ENCODE measurements around the gene CDK19. TPM values are rescaled to one million over a fixed set of nuclear protein-coding genes. Genes with fewer than 3 reads are reported as not detected.

The CDK19 gene
- total and polyA plus RNA-seq, 2 experiments from 2014 or later: 7.7 to 10.1 TPM

DNA sequence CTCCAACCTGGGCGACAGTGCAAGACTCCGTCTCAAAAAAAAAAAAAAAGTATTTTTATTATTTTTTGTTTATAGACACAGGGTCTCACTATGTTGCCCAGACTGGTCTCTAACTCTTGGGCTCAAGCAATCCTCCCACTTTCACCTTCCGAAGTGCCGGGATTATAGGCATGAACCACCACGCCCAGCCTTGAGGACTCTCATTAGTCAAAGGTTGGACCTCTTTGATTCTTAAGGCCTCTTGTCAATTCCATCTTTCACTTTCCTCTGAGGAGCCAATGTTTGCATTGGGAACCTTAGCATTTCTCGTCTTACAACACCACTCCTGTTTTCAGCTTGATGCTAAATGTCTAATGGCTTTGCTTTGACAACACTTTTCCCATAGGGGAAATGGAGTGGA, 16.1 kb upstream of the CDK19 start:
- Mint-ChIP-seq H3K4me1 (no peaks in the 10 kb centered on the region), H3K9me3 (no peaks in the 10 kb centered on the region), H3K27ac (no peak overlapping the region), H3K36me3 (ENCODE audit: low read depth) (no peaks in the 10 kb centered on the region), H3K27me3 (ENCODE audit: insufficient read depth, low read depth, poor library complexity) (no peaks in the 10 kb centered on the region), H3K4me3 (no peak overlapping the region)
- ATAC-seq (no peak), DNase-seq (ENCODE audit: low spot score) (no peak)
- Histone ChIP-seq H3K27me3 (ENCODE audit: insufficient read depth) (no peaks in the 10 kb centered on the region), H3K4me2 (no peak overlapping the region), H2AFZ (no peak overlapping the region), H3K27ac (ENCODE audit: low read depth) (no peak overlapping the region), H3K4me3 (no peak overlapping the region), H3F3A (replicated peaks; ENCODE audit: low read depth) (no peaks in the 10 kb centered on the region), H4K20me1 (replicated peaks; ENCODE audit: insufficient read depth) (no peaks in the 10 kb centered on the region), H3K9me2 (ENCODE audit: insufficient read depth) (no peaks in the 10 kb centered on the region), H3K36me3 (ENCODE audit: insufficient read depth) (no peaks in the 10 kb centered on the region), H3K4me1 (ENCODE audit: insufficient read depth) (no peaks in the 10 kb centered on the region), H3K79me2 (replicated peaks; ENCODE audit: insufficient read depth) (no peaks in the 10 kb centered on the region)
- TF ChIP-seq, protein P1, sequence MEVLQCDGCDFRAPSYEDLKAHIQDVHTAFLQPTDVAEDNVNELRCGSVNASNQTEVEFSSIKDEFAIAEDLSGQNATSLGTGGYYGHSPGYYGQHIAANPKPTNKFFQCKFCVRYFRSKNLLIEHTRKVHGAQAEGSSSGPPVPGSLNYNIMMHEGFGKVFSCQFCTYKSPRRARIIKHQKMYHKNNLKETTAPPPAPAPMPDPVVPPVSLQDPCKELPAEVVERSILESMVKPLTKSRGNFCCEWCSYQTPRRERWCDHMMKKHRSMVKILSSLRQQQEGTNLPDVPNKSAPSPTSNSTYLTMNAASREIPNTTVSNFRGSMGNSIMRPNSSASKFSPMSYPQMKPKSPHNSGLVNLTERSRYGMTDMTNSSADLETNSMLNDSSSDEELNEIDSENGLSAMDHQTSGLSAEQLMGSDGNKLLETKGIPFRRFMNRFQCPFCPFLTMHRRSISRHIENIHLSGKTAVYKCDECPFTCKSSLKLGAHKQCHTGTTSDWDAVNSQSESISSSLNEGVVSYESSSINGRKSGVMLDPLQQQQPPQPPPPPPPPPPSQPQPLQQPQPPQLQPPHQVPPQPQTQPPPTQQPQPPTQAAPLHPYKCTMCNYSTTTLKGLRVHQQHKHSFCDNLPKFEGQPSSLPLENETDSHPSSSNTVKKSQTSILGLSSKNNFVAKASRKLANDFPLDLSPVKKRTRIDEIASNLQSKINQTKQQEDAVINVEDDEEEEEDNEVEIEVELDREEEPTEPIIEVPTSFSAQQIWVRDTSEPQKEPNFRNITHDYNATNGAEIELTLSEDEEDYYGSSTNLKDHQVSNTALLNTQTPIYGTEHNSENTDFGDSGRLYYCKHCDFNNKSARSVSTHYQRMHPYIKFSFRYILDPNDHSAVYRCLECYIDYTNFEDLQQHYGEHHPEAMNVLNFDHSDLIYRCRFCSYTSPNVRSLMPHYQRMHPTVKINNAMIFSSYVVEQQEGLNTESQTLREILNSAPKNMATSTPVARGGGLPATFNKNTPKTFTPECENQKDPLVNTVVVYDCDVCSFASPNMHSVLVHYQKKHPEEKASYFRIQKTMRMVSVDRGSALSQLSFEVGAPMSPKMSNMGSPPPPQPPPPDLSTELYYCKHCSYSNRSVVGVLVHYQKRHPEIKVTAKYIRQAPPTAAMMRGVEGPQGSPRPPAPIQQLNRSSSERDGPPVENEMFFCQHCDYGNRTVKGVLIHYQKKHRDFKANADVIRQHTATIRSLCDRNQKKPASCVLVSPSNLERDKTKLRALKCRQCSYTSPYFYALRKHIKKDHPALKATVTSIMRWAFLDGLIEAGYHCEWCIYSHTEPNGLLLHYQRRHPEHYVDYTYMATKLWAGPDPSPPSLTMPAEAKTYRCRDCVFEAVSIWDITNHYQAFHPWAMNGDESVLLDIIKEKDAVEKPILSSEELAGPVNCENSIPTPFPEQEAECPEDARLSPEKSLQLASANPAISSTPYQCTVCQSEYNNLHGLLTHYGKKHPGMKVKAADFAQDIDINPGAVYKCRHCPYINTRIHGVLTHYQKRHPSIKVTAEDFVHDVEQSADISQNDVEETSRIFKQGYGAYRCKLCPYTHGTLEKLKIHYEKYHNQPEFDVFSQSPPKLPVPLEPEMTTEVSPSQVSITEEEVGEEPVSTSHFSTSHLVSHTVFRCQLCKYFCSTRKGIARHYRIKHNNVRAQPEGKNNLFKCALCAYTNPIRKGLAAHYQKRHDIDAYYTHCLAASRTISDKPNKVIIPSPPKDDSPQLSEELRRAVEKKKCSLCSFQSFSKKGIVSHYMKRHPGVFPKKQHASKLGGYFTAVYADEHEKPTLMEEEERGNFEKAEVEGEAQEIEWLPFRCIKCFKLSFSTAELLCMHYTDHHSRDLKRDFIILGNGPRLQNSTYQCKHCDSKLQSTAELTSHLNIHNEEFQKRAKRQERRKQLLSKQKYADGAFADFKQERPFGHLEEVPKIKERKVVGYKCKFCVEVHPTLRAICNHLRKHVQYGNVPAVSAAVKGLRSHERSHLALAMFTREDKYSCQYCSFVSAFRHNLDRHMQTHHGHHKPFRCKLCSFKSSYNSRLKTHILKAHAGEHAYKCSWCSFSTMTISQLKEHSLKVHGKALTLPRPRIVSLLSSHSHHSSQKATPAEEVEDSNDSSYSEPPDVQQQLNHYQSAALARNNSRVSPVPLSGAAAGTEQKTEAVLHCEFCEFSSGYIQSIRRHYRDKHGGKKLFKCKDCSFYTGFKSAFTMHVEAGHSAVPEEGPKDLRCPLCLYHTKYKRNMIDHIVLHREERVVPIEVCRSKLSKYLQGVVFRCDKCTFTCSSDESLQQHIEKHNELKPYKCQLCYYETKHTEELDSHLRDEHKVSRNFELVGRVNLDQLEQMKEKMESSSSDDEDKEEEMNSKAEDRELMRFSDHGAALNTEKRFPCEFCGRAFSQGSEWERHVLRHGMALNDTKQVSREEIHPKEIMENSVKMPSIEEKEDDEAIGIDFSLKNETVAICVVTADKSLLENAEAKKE (CRISPR knock-in tag; IDR thresholded peaks at IDR 0.05): no peak
- TF ChIP-seq EZH2 (IDR thresholded peaks at IDR 0.05; ENCODE audit: low read depth, unreplicated experiment) (no peak), STAT1 (IDR thresholded peaks at IDR 0.05; ENCODE audit: unreplicated experiment) (no peak), POLR2AphosphoS5 (IDR thresholded peaks at IDR 0.05; ENCODE audit: low read depth) (no peak), EZH2phosphoT487 (IDR thresholded peaks at IDR 0.05; ENCODE audit: unreplicated experiment) (no peak), ZNF331 (CRISPR knock-in tag; IDR thresholded peaks at IDR 0.05; ENCODE audit: low read depth) (no peak), NANOG (IDR thresholded peaks at IDR 0.05; ENCODE audit: borderline replicate concordance) (no peak), CREB1 (CRISPR knock-in tag; IDR thresholded peaks at IDR 0.05; ENCODE audit: low read depth) (no peak), JUNB (IDR thresholded peaks at IDR 0.05; ENCODE audit: unreplicated experiment) (no peak), ZNF114 (CRISPR knock-in tag; IDR thresholded peaks at IDR 0.05) (no peak)
- TF ChIP-seq, protein P2, sequence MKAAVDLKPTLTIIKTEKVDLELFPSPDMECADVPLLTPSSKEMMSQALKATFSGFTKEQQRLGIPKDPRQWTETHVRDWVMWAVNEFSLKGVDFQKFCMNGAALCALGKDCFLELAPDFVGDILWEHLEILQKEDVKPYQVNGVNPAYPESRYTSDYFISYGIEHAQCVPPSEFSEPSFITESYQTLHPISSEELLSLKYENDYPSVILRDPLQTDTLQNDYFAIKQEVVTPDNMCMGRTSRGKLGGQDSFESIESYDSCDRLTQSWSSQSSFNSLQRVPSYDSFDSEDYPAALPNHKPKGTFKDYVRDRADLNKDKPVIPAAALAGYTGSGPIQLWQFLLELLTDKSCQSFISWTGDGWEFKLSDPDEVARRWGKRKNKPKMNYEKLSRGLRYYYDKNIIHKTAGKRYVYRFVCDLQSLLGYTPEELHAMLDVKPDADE (IDR thresholded peaks at IDR 0.05): no peak
- TF ChIP-seq, protein P3, sequence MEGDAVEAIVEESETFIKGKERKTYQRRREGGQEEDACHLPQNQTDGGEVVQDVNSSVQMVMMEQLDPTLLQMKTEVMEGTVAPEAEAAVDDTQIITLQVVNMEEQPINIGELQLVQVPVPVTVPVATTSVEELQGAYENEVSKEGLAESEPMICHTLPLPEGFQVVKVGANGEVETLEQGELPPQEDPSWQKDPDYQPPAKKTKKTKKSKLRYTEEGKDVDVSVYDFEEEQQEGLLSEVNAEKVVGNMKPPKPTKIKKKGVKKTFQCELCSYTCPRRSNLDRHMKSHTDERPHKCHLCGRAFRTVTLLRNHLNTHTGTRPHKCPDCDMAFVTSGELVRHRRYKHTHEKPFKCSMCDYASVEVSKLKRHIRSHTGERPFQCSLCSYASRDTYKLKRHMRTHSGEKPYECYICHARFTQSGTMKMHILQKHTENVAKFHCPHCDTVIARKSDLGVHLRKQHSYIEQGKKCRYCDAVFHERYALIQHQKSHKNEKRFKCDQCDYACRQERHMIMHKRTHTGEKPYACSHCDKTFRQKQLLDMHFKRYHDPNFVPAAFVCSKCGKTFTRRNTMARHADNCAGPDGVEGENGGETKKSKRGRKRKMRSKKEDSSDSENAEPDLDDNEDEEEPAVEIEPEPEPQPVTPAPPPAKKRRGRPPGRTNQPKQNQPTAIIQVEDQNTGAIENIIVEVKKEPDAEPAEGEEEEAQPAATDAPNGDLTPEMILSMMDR (conservative IDR thresholded peaks at IDR 0.05; ENCODE audit: low read depth in 2 of 2): no peak
- TF ChIP-seq, protein P4, sequence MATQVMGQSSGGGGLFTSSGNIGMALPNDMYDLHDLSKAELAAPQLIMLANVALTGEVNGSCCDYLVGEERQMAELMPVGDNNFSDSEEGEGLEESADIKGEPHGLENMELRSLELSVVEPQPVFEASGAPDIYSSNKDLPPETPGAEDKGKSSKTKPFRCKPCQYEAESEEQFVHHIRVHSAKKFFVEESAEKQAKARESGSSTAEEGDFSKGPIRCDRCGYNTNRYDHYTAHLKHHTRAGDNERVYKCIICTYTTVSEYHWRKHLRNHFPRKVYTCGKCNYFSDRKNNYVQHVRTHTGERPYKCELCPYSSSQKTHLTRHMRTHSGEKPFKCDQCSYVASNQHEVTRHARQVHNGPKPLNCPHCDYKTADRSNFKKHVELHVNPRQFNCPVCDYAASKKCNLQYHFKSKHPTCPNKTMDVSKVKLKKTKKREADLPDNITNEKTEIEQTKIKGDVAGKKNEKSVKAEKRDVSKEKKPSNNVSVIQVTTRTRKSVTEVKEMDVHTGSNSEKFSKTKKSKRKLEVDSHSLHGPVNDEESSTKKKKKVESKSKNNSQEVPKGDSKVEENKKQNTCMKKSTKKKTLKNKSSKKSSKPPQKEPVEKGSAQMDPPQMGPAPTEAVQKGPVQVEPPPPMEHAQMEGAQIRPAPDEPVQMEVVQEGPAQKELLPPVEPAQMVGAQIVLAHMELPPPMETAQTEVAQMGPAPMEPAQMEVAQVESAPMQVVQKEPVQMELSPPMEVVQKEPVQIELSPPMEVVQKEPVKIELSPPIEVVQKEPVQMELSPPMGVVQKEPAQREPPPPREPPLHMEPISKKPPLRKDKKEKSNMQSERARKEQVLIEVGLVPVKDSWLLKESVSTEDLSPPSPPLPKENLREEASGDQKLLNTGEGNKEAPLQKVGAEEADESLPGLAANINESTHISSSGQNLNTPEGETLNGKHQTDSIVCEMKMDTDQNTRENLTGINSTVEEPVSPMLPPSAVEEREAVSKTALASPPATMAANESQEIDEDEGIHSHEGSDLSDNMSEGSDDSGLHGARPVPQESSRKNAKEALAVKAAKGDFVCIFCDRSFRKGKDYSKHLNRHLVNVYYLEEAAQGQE (IDR thresholded peaks at IDR 0.05; ENCODE audit: unreplicated experiment): no peak
